HG03175 (cell line): ENCODE results near the gene NSD2.

Experiments used
- ATAC-seq: cut with Tn5 transposase; IDR thresholded peaks from one replicate; pipeline ENCODE4 v1.9.1; 2021; ENCODE audit warnings: mild to moderate bottlenecking, moderate library complexity; ENCODE audit not compliant: unreplicated experiment

NSD2 gene

GRCh38 chr4:1964971-1965370 lies 93.8 kb downstream of the NSD2 start:
- ATAC-seq: no peak

- ATAC-seq: no peak
Measured at GRCh38 chr4:1967512-1968149, 96.4 kb downstream of the NSD2 start.

- ATAC-seq: no peak
Measured at GRCh38 chr4:1968686-1969295, 97.6 kb downstream of the NSD2 start.

GRCh38 chr4:1969928-1970723 lies 98.9 kb downstream of the NSD2 start:
- no peak for ATAC-seq

GRCh38 chr4:1970926-1971325 lies 99.7 kb downstream of the NSD2 start:
- no peak for ATAC-seq

- no peak for ATAC-seq
Measured at GRCh38 chr4:1971456-1972200, 100.4 kb downstream of the NSD2 start.

GRCh38 chr4:1972414-1972813 lies 101.2 kb downstream of the NSD2 start:
- no peak for ATAC-seq

- no peak for ATAC-seq
Measured at GRCh38 chr4:1973218-1973617, 102.0 kb downstream of the NSD2 start.

GRCh38 chr4:1973661-1974060 lies 102.5 kb downstream of the NSD2 start:
- no peak for ATAC-seq

- ATAC-seq: no peak
Measured at GRCh38 chr4:1974840-1975239, 103.6 kb downstream of the NSD2 start.

- no peak for ATAC-seq
Measured at GRCh38 chr4:1975391-1975801, 104.2 kb downstream of the NSD2 start.

GRCh38 chr4:1975880-1976279 lies 104.7 kb downstream of the NSD2 start:
- ATAC-seq: no peak

GRCh38 chr4:1976416-1977352 lies 105.5 kb downstream of the NSD2 start:
- ATAC-seq: no peak

- no peak for ATAC-seq
Measured at GRCh38 chr4:1978226-1978625, 107.0 kb downstream of the NSD2 start.

- no peak for ATAC-seq
Measured at GRCh38 chr4:1978741-1979476, 107.7 kb downstream of the NSD2 start.

- no peak for ATAC-seq
Measured at GRCh38 chr4:1979477-1980196, 108.4 kb downstream of the NSD2 start.

- ATAC-seq: no peak
Measured at GRCh38 chr4:1980561-1981041, 109.4 kb downstream of the NSD2 start.

GRCh38 chr4:1981251-1982058 lies 110.3 kb downstream of the NSD2 start:
- ATAC-seq: no peak
